ENCODE measurements around the gene SALL3. TPM values are rescaled to one million over a fixed set of nuclear protein-coding genes. Genes with fewer than 3 reads are reported as not detected.

Gene SALL3
- total RNA-seq, 1 donor from 2014 or later: not detected

DNA sequence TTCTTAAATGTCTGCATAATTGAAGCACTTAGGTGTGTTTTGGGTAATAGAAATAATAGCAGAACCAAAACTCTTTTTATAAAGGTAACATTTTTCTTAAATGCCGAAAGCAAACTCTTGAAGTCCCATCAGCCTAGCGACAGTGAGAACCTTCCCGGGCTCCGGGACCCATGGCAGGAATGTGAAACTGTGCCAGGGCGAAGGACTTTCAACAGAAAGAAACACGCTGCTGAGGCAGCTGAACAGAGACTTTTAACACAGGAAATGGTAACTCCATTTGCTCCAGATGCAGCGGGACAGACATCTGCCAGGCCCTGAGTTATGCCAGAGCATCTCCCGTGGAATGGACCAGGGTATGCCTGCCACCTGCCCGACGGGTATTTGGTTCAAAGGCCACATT, 34.3 kb downstream of the SALL3 start:
- H3K4me1 Mint-ChIP-seq (ENCODE audit: low read depth): no peaks in the 10 kb centered on the region
- no peaks in the 10 kb centered on the region for H3K36me3 Mint-ChIP-seq (ENCODE audit: low read depth)
- H3K9me3 Mint-ChIP-seq (ENCODE audit: low read depth): no peaks in the 10 kb centered on the region
- H3K27ac Mint-ChIP-seq (ENCODE audit: unreplicated experiment): no peak overlapping the region
- DNase-seq (ENCODE audit: low spot score): no peak
- TF ChIP-seq, protein P1, sequence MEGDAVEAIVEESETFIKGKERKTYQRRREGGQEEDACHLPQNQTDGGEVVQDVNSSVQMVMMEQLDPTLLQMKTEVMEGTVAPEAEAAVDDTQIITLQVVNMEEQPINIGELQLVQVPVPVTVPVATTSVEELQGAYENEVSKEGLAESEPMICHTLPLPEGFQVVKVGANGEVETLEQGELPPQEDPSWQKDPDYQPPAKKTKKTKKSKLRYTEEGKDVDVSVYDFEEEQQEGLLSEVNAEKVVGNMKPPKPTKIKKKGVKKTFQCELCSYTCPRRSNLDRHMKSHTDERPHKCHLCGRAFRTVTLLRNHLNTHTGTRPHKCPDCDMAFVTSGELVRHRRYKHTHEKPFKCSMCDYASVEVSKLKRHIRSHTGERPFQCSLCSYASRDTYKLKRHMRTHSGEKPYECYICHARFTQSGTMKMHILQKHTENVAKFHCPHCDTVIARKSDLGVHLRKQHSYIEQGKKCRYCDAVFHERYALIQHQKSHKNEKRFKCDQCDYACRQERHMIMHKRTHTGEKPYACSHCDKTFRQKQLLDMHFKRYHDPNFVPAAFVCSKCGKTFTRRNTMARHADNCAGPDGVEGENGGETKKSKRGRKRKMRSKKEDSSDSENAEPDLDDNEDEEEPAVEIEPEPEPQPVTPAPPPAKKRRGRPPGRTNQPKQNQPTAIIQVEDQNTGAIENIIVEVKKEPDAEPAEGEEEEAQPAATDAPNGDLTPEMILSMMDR (IDR thresholded peaks at IDR 0.05): no peak
- H3K27me3 Mint-ChIP-seq (ENCODE audit: low read depth): peaks cover 13% of the 10 kb centered on the region
- no peak overlapping the region for H3K4me3 Mint-ChIP-seq (ENCODE audit: unreplicated experiment)

DNA sequence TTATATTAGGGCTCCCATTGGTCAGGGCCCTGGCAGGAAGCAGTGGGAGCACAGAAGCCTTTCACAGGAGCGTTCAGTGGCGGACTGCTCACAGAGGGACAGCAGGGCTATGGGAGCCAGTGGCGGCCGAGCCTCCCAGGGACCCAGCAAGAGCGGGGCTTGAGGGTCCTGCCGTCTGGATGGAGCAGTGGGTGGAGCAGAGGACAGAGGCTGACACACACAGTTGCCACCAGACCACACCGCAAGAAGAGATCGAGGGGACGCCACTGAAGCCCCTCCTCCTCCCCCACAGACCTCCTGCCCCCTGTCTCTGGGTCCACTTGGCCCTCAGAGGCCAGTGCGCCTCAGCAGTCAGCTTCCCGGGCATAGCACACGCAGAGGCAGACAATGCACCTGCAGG, 39.3 kb downstream of the SALL3 start:
- no peak for DNase-seq (ENCODE audit: low spot score)
- H3K27ac Mint-ChIP-seq (ENCODE audit: unreplicated experiment): no peak overlapping the region
- H3K27me3 Mint-ChIP-seq (ENCODE audit: low read depth): peaks cover 4% of the 10 kb centered on the region
- H3K9me3 Mint-ChIP-seq (ENCODE audit: low read depth): peaks cover 5% of the 10 kb centered on the region
- H3K4me1 Mint-ChIP-seq (ENCODE audit: low read depth): no peaks in the 10 kb centered on the region
- H3K36me3 Mint-ChIP-seq (ENCODE audit: low read depth): no peaks in the 10 kb centered on the region
- TF ChIP-seq, protein P1 (IDR thresholded peaks at IDR 0.05): no peak
- H3K4me3 Mint-ChIP-seq (ENCODE audit: unreplicated experiment): no peak overlapping the region

DNA sequence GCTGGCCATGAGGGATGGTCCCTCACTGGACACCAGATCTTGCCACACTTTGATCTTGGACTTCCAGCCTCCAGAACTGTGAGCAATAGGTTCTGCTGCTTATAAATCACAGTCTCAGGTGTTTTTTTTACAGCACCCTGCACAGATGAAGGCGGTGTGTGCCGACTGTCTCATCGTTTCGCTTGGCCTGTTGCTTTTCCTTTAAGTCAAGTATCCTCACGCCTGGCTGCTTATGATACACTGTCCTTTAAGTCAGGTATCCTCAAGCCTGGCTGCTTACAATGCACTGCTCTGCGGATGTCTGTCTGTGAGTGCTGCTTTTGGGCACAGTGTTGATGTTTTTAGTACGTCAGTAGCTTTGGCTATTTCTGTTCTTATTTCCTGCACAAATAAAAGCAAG, 40.3 kb downstream of the SALL3 start:
- Mint-ChIP-seq H3K27ac (ENCODE audit: unreplicated experiment) (no peak overlapping the region), H3K36me3 (ENCODE audit: low read depth) (no peaks in the 10 kb centered on the region), H3K27me3 (ENCODE audit: low read depth) (peaks cover 4% of the 10 kb centered on the region), H3K4me3 (ENCODE audit: unreplicated experiment) (no peak overlapping the region), H3K4me1 (ENCODE audit: low read depth) (no peaks in the 10 kb centered on the region), H3K9me3 (ENCODE audit: low read depth) (peaks cover 5% of the 10 kb centered on the region)
- TF ChIP-seq, protein P1 (IDR thresholded peaks at IDR 0.05): no peak
- DNase-seq (ENCODE audit: low spot score): no peak

DNA sequence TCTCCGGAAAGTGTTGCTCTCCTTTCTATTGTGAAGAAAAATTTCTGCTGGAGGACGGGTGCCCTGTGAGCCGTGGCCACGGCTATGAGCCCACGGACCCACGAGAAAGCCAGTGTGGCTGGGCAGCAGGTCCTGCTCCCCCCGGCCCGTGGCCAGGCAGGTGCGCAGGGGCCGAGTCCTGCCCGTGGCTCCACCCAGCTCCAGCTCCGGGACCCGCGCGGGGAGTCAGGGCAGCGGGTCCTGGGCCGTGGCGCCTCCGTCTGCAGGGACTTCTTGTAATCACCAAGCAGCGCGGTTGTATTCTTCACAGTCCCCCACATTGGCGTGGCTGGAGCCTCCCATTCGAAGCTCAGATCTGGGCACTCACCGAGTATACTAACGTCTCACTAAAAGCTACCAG, 43.0 kb downstream of the SALL3 start:
- DNase-seq (ENCODE audit: low spot score): no peak
- no peaks in the 10 kb centered on the region for H3K36me3 Mint-ChIP-seq (ENCODE audit: low read depth)
- H3K9me3 Mint-ChIP-seq (ENCODE audit: low read depth): peaks cover 5% of the 10 kb centered on the region
- H3K4me1 Mint-ChIP-seq (ENCODE audit: low read depth): no peaks in the 10 kb centered on the region
- peaks cover 2% of the 10 kb centered on the region for H3K27me3 Mint-ChIP-seq (ENCODE audit: low read depth)
- H3K4me3 Mint-ChIP-seq (ENCODE audit: unreplicated experiment): no peak overlapping the region
- H3K27ac Mint-ChIP-seq (ENCODE audit: unreplicated experiment): no peak overlapping the region
- TF ChIP-seq, protein P1 (IDR thresholded peaks at IDR 0.05): no peak

DNA sequence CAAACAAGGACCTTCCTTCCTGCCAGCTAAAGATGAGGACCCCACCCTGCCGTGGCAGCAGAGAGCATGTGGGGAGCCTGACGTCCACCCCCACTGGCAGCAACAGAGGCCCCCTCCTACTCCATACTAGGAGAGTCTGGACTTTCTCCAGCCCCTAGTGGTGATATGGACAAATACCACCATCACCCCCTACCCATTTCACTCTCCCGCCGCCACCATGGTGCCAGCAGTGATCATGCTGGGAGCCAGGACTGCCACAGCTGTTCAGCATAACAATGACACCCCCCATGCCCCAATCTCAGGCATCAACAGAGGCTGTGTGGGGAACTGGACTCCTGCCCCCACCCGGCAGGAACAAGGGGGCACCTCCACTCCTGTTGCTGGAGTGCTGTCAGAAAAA, 46.9 kb downstream of the SALL3 start:
- peaks cover 2% of the 10 kb centered on the region for H3K27me3 Mint-ChIP-seq (ENCODE audit: low read depth)
- H3K4me3 Mint-ChIP-seq (ENCODE audit: unreplicated experiment): no peak overlapping the region
- H3K27ac Mint-ChIP-seq (ENCODE audit: unreplicated experiment): no peak overlapping the region
- no peaks in the 10 kb centered on the region for H3K4me1 Mint-ChIP-seq (ENCODE audit: low read depth)
- TF ChIP-seq, protein P1 (IDR thresholded peaks at IDR 0.05): no peak
- H3K36me3 Mint-ChIP-seq (ENCODE audit: low read depth): no peaks in the 10 kb centered on the region
- H3K9me3 Mint-ChIP-seq (ENCODE audit: low read depth): peaks cover 24% of the 10 kb centered on the region
- no peak for DNase-seq (ENCODE audit: low spot score)
